Type B pancreatic cell (in vitro differentiated cells): ENCODE results near the gene CORO7. TPM values are rescaled to one million over a fixed set of nuclear protein-coding genes. Genes with fewer than 3 reads are reported as not detected.

ENCODE experiments used
- DNase-seq: peaks from one replicate; pipeline ENCODE4 v3.0.0; 2021; ENCODE audit warnings: mixed read lengths; ENCODE audit not compliant: unreplicated experiment; ENCODE audit errors: extremely low spot score
- H3K27ac Mint-ChIP-seq: 2 replicates; pipeline ENCODE4 v1.8.0; 2021; ENCODE audit warnings: mild to moderate bottlenecking, mixed read lengths
- H3K27me3 Mint-ChIP-seq: 2 replicates; pipeline ENCODE4 v1.8.0; 2021; ENCODE audit warnings: mixed read lengths
- H3K36me3 Mint-ChIP-seq: 2 replicates; pipeline ENCODE4 v1.8.0; 2021; ENCODE audit warnings: mixed read lengths
- H3K4me1 Mint-ChIP-seq: one replicate; pipeline ENCODE4 v1.8.0; 2021; ENCODE audit warnings: mixed read lengths; ENCODE audit not compliant: unreplicated experiment
- H3K4me3 Mint-ChIP-seq: 2 replicates; pipeline ENCODE4 v1.8.0; 2021; ENCODE audit warnings: mild to moderate bottlenecking, mixed read lengths
- H3K9me3 Mint-ChIP-seq: 2 replicates; pipeline ENCODE4 v1.8.0; 2021; ENCODE audit warnings: mixed read lengths
- CTCF ChIP-seq: fragments of 200-600 bp; sonication (generic); conservative IDR thresholded peaks from 2 replicates; pipeline ENCODE4 v1.5.0; 2021; ENCODE audit warnings: antibody characterized with exemption, mild to moderate bottlenecking
- total RNA-seq: library from RNA; stranded (reverse); gene quantifications from 2 replicates; pipeline ENCODE4 v1.2.1, GENCODE V29; 2021; ENCODE audit warnings: low replicate concordance

The CORO7 gene
- total RNA-seq, 1 donor from 2014 or later = 32.3 TPM

GRCh38 chr16:4408323-4408690, 8.1 kb downstream of the CORO7 start:
- no peaks in the 10 kb centered on the region for H3K27me3 Mint-ChIP-seq
- TF ChIP-seq CTCF = no peak
- no peak overlapping the region for H3K4me3 Mint-ChIP-seq

GRCh38 chr16:4407543-4408322, 8.7 kb downstream of the CORO7 start:
- no peak for TF ChIP-seq CTCF
- no peak for DNase-seq
- peaks cover 9% of the 10 kb centered on the region for H3K4me1 Mint-ChIP-seq
- H3K27ac Mint-ChIP-seq = no peak overlapping the region
- H3K36me3 Mint-ChIP-seq = no peaks in the 10 kb centered on the region
- no peak overlapping the region for H3K4me3 Mint-ChIP-seq
- no peaks in the 10 kb centered on the region for H3K9me3 Mint-ChIP-seq
- H3K27me3 Mint-ChIP-seq = no peaks in the 10 kb centered on the region

More at GRCh38 chr16:4408323-4408690, 8.1 kb downstream of the CORO7 start:
- no peak for DNase-seq
- Mint-ChIP-seq H3K36me3 (no peaks in the 10 kb centered on the region), H3K9me3 (no peaks in the 10 kb centered on the region), H3K27ac (no peak overlapping the region), H3K4me1 (peaks cover 9% of the 10 kb centered on the region)

- Mint-ChIP-seq H3K4me1 (peaks cover 13% of the 10 kb centered on the region), H3K9me3 (no peaks in the 10 kb centered on the region), H3K27me3 (no peaks in the 10 kb centered on the region), H3K36me3 (no peaks in the 10 kb centered on the region), H3K4me3 (no peak overlapping the region), H3K27ac (no peak overlapping the region)
- TF ChIP-seq CTCF = no peak
- DNase-seq = no peak
Observed at GRCh38 chr16:4404967-4405696, 11.3 kb downstream of the CORO7 start.

GRCh38 chr16:4404247-4404966, 12.0 kb downstream of the CORO7 start:
- H3K27ac Mint-ChIP-seq = peak overlapping the region; percentile 72
- H3K9me3 Mint-ChIP-seq = no peaks in the 10 kb centered on the region
- H3K4me3 Mint-ChIP-seq = no peak overlapping the region
- peaks cover 18% of the 10 kb centered on the region for H3K4me1 Mint-ChIP-seq
- no peak for DNase-seq
- peak; percentile 79 for TF ChIP-seq CTCF
- peaks cover 5% of the 10 kb centered on the region for H3K36me3 Mint-ChIP-seq
- H3K27me3 Mint-ChIP-seq = no peaks in the 10 kb centered on the region

- Mint-ChIP-seq H3K9me3 (no peaks in the 10 kb centered on the region), H3K27me3 (no peaks in the 10 kb centered on the region), H3K27ac (no peak overlapping the region), H3K4me3 (no peak overlapping the region), H3K4me1 (peaks cover 18% of the 10 kb centered on the region), H3K36me3 (peaks cover 5% of the 10 kb centered on the region)
- DNase-seq = no peak
- no peak for TF ChIP-seq CTCF
Observed at GRCh38 chr16:4403133-4403949, 13.1 kb downstream of the CORO7 start.
